Neural progenitor cell (in vitro differentiated cells): ENCODE measurements around the gene TRAPPC2L. TPM values are rescaled to one million over a fixed set of nuclear protein-coding genes. Genes with fewer than 3 reads are reported as not detected.

Source experiments
- DNase-seq: peaks from one replicate; pipeline ENCODE4 v3.0.0-alpha.2; 2016; ENCODE audit warnings: low spot score
- H2AFZ ChIP-seq: fragments of 200-600 bp; sonication (generic); replicated peaks from 2 replicates; pipeline ENCODE4 v1.6.1; 2016; ENCODE audit warnings: antibody characterized with exemption
- H3F3A ChIP-seq: fragments of 200-600 bp; sonication (generic); 2 replicates; pipeline ENCODE4 v1.6.1; 2016; ENCODE audit warnings: antibody characterized with exemption, low read depth
- H3K27ac ChIP-seq: fragments of 200-600 bp; sonication (generic); 2 replicates; pipeline ENCODE4 v1.5.1; 2016; ENCODE audit warnings: mild to moderate bottlenecking
- H3K27me3 ChIP-seq: fragments of 200-600 bp; sonication (generic); 2 replicates; pipeline ENCODE4 v1.6.1; 2016; ENCODE audit warnings: mild to moderate bottlenecking, moderate library complexity
- H3K36me3 ChIP-seq: fragments of 200-600 bp; sonication (generic); 2 replicates; pipeline ENCODE4 v1.5.1; 2016
- H3K4me1 ChIP-seq: fragments of 200-600 bp; sonication (generic); 2 replicates; pipeline ENCODE4 v1.6.1; 2016; ENCODE audit warnings: mixed run types
- H3K4me2 ChIP-seq: fragments of 200-600 bp; sonication (generic); 2 replicates; pipeline ENCODE4 v1.6.1; 2016
- H3K4me3 ChIP-seq: fragments of 200-600 bp; sonication (generic); 2 replicates; pipeline ENCODE4 v1.5.1; 2016
- H3K79me2 ChIP-seq: fragments of 200-600 bp; sonication (generic); 2 replicates; pipeline ENCODE4 v1.6.1; 2016; ENCODE audit warnings: low read depth
- H3K9ac ChIP-seq: fragments of 200-600 bp; sonication (generic); 2 replicates; pipeline ENCODE4 v1.6.1; 2016
- H3K9me3 ChIP-seq: fragments of 200-600 bp; sonication (generic); 2 replicates; pipeline ENCODE4 v1.5.1; 2016; ENCODE audit warnings: low read depth
- H4K20me1 ChIP-seq: fragments of 200-600 bp; sonication (generic); 2 replicates; pipeline ENCODE4 v1.6.1; 2016; ENCODE audit warnings: low read depth
- H3K27ac Mint-ChIP-seq: 3 replicates; pipeline ENCODE4 v1.8.0; 2021; ENCODE audit warnings: mixed read lengths
- H3K27me3 Mint-ChIP-seq: 2 replicates; pipeline ENCODE4 v1.8.0; 2022; ENCODE audit warnings: low read depth, mild to moderate bottlenecking, inconsistent platforms, moderate library complexity, mixed read lengths; ENCODE audit not compliant: insufficient read depth
- H3K36me3 Mint-ChIP-seq: 3 replicates; pipeline ENCODE4 v1.8.0; 2021; ENCODE audit warnings: mixed read lengths
- H3K4me1 Mint-ChIP-seq: 3 replicates; pipeline ENCODE4 v1.8.0; 2021; ENCODE audit warnings: mixed read lengths
- H3K4me3 Mint-ChIP-seq: 3 replicates; pipeline ENCODE4 v1.8.0; 2021; ENCODE audit warnings: mild to moderate bottlenecking, moderate library complexity, mixed read lengths
- H3K9me3 Mint-ChIP-seq: 3 replicates; pipeline ENCODE4 v1.8.0; 2020; ENCODE audit warnings: mixed read lengths
- CTCF ChIP-seq: fragments of 200-600 bp; sonication (generic); IDR thresholded peaks from 2 replicates; pipeline ENCODE4 v1.5.1; 2017; ENCODE audit warnings: antibody characterized with exemption, mild to moderate bottlenecking
- EZH2 ChIP-seq: fragments of 200-600 bp; sonication (generic); IDR thresholded peaks from 2 replicates; pipeline ENCODE4 v1.6.1; 2017; ENCODE audit warnings: antibody characterized with exemption, mild to moderate bottlenecking, moderate library complexity
- EZH2phosphoT487 ChIP-seq: fragments of 200-600 bp; sonication (generic); IDR thresholded peaks from 2 replicates; pipeline ENCODE4 v1.6.1; 2017; ENCODE audit warnings: antibody characterized with exemption
- total RNA-seq: library from RNA; depleted of rRNA; stranded (reverse); fragments of >200 nt; gene quantifications from 2 replicates; pipeline ENCODE4 v1.2.3, GENCODE V29; 2015; ENCODE audit warnings: low replicate concordance

The TRAPPC2L gene
- total RNA-seq, 1 donor from 2014 or later, result 31.8 TPM

- H3K4me3 ChIP-seq, result no peak overlapping the region
- H3K27ac ChIP-seq, result no peak overlapping the region
- no peaks in the 10 kb centered on the region for H3K36me3 ChIP-seq
- no peaks in the 10 kb centered on the region for H3K9me3 ChIP-seq
- H3K9me3 Mint-ChIP-seq, result no peaks in the 10 kb centered on the region
- H3F3A ChIP-seq, result no peaks in the 10 kb centered on the region
- no peak overlapping the region for H3K27ac Mint-ChIP-seq
- H3K9ac ChIP-seq, result no peak overlapping the region
- peaks cover 3% of the 10 kb centered on the region for H3K36me3 Mint-ChIP-seq
- H3K79me2 ChIP-seq, result no peaks in the 10 kb centered on the region
- H4K20me1 ChIP-seq, result no peaks in the 10 kb centered on the region
- H3K4me2 ChIP-seq, result no peak overlapping the region
- H3K27me3 Mint-ChIP-seq, result peaks cover 5% of the 10 kb centered on the region
- no peak for DNase-seq
- no peaks in the 10 kb centered on the region for H3K4me1 Mint-ChIP-seq
- no peak overlapping the region for H3K4me3 Mint-ChIP-seq
- H3K27me3 ChIP-seq, result no peaks in the 10 kb centered on the region
- TF ChIP-seq EZH2, result no peak
- TF ChIP-seq EZH2phosphoT487, result no peak
- no peak for TF ChIP-seq CTCF
- no peak overlapping the region for H2AFZ ChIP-seq
- no peaks in the 10 kb centered on the region for H3K4me1 ChIP-seq
These were observed 32.5 kb upstream of the TRAPPC2L start for GRCh38 chr16:88824256-88825077.

- Histone ChIP-seq H2AFZ (no peak overlapping the region), H3F3A (no peaks in the 10 kb centered on the region), H4K20me1 (no peaks in the 10 kb centered on the region), H3K9me3 (no peaks in the 10 kb centered on the region), H3K4me1 (no peaks in the 10 kb centered on the region), H3K4me3 (no peak overlapping the region), H3K79me2 (no peaks in the 10 kb centered on the region), H3K36me3 (no peaks in the 10 kb centered on the region), H3K9ac (no peak overlapping the region), H3K27ac (no peak overlapping the region), H3K27me3 (no peaks in the 10 kb centered on the region), H3K4me2 (no peak overlapping the region)
- DNase-seq, result no peak
- Mint-ChIP-seq H3K36me3 (peaks cover 3% of the 10 kb centered on the region), H3K4me1 (no peaks in the 10 kb centered on the region), H3K4me3 (no peak overlapping the region), H3K27ac (no peak overlapping the region), H3K27me3 (peaks cover 5% of the 10 kb centered on the region), H3K9me3 (no peaks in the 10 kb centered on the region)
- TF ChIP-seq EZH2phosphoT487 (no peak), CTCF (no peak), EZH2 (no peak)
These were observed 31.8 kb upstream of the TRAPPC2L start for GRCh38 chr16:88825146-88825545.

- no peak overlapping the region for H3K4me3 Mint-ChIP-seq
- H3K36me3 ChIP-seq, result no peaks in the 10 kb centered on the region
- no peaks in the 10 kb centered on the region for H3K9me3 ChIP-seq
- no peaks in the 10 kb centered on the region for H3K4me1 ChIP-seq
- H3K4me1 Mint-ChIP-seq, result no peaks in the 10 kb centered on the region
- no peak overlapping the region for H3K4me3 ChIP-seq
- H3K27ac Mint-ChIP-seq, result no peak overlapping the region
- no peaks in the 10 kb centered on the region for H3K79me2 ChIP-seq
- H2AFZ ChIP-seq, result no peak overlapping the region
- DNase-seq, result no peak
- TF ChIP-seq CTCF (no peak), EZH2phosphoT487 (no peak), EZH2 (no peak)
- H4K20me1 ChIP-seq, result no peaks in the 10 kb centered on the region
- no peak overlapping the region for H3K9ac ChIP-seq
- peaks cover 5% of the 10 kb centered on the region for H3K27me3 Mint-ChIP-seq
- H3K27ac ChIP-seq, result no peak overlapping the region
- H3K4me2 ChIP-seq, result no peak overlapping the region
- no peaks in the 10 kb centered on the region for H3K9me3 Mint-ChIP-seq
- H3K27me3 ChIP-seq, result no peaks in the 10 kb centered on the region
- H3K36me3 Mint-ChIP-seq, result peaks cover 3% of the 10 kb centered on the region
- no peaks in the 10 kb centered on the region for H3F3A ChIP-seq
These were observed 30.7 kb upstream of the TRAPPC2L start for GRCh38 chr16:88826070-88826840.
